C4-2B (cell line): ENCODE data around the gene CNKSR2.

Experiments used
- H3K27ac ChIP-seq: fragments of 450-650 bp; 2 replicates; pipeline ENCODE4 v1.5.1; 2017
- ZFX ChIP-seq: fragments of 450-650 bp; IDR thresholded peaks from 2 replicates; pipeline ENCODE4 v1.6.1; 2017
- TF ChIP-seq, protein P1 (sequence below): fragments of 450-650 bp; conservative IDR thresholded peaks from 2 replicates; pipeline ENCODE4 v1.5.1; 2017; ENCODE audit warnings: mild to moderate bottlenecking

The CNKSR2 gene

DNA sequence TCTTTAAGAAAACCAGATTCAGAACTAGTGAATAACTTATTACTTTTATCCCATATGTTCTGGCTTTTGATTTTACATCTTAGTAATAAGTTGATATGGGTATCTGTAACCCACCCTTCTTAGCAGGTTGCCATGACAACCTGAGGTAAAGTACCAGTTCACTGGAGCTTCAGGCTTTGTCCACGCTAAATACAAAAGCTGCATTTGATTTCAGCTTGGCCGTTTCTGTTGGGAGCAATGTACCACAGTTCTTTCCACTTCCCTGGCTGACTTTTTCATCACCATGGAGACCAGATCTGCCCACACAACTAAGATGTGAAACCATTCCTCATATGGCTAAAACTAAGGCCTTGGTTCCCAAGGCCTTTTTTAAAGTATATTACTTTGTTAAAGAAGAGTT lies 257.8 kb downstream of the CNKSR2 start:
- TF ChIP-seq ZFX: no peak
- TF ChIP-seq, protein P1, sequence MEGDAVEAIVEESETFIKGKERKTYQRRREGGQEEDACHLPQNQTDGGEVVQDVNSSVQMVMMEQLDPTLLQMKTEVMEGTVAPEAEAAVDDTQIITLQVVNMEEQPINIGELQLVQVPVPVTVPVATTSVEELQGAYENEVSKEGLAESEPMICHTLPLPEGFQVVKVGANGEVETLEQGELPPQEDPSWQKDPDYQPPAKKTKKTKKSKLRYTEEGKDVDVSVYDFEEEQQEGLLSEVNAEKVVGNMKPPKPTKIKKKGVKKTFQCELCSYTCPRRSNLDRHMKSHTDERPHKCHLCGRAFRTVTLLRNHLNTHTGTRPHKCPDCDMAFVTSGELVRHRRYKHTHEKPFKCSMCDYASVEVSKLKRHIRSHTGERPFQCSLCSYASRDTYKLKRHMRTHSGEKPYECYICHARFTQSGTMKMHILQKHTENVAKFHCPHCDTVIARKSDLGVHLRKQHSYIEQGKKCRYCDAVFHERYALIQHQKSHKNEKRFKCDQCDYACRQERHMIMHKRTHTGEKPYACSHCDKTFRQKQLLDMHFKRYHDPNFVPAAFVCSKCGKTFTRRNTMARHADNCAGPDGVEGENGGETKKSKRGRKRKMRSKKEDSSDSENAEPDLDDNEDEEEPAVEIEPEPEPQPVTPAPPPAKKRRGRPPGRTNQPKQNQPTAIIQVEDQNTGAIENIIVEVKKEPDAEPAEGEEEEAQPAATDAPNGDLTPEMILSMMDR: no peak
- no peak overlapping the region for H3K27ac ChIP-seq

DNA sequence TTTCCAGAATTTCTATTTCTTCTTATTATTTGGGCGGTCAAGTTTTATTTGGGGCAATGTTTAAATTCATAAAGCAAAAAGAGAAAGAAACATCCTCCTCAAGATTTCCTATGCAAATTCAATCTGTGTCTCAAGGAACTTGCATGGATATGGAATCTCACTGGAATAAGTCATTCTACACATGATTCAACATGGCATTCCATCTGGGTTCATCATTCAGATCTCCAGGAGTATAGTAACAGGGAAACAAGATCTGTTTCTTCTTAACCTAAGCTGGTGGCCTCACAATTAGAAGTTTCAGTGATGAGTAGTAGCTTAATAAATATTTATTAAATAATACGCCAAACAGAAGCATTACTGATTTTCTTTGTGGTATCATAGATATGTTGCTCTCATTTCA lies 264.1 kb downstream of the CNKSR2 start:
- no peak overlapping the region for H3K27ac ChIP-seq
- no peak for TF ChIP-seq ZFX

DNA sequence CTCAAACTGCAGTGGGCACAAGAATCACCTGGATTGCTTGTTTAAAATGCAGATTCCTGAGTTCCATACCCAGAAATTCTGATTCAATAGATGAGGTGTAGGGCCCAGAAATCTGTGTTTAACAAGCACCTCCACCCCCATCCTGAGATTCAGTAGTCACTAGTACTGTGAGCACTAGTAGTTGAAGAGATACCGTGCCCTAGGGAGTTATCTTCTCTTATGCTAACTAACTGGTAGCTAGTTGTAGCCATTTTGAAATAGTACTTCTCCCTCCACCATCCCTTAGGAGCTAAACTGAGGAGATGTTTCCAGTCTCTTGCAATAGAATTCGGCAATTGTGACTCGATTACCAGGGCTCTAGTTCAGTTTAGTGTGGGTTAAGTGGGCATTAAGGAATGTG lies 265.6 kb downstream of the CNKSR2 start:
- no peak for TF ChIP-seq ZFX
- TF ChIP-seq, protein P1: no peak
- H3K27ac ChIP-seq: no peak overlapping the region

DNA sequence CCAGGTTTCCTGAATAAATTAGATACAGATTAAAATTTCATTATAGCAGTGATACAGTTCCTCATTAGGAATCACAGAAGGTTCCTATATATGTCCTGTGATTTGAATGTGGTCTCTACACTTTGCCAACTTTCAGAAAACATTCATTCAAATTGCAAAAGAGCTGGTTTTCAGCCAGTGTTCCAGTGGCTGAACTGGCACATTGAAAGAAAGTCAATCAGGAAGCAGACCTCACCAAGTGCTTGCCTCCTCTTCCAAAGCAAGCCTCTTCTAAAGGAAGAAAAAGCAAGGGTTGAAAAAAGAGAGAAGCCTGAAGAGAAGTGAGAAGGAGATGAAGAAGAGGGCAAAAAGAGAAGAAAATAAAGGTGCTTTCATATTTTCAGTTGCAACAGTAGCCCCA lies 271.2 kb downstream of the CNKSR2 start:
- TF ChIP-seq, protein P1: no peak
- no peak for TF ChIP-seq ZFX

DNA sequence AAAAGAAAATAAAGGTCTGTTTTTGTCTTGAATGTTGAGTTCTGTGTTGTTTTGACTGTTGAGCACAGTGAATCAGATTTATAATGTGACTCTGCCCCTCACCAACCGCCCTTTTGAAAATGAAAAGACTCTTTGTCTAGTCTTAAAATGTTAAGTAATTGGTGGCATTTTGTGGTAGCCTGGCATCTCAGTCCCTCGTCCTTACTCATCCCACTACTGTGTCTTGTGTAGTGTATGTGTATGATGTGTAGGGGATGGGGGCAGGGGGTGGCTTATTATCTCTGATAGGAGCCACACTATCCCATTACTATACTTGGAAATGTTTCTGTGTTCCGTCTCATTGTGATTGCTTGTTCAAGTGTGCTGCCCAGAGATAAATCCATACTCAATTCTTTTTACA lies 271.7 kb downstream of the CNKSR2 start:
- TF ChIP-seq ZFX: no peak
- TF ChIP-seq, protein P1: no peak
- no peak overlapping the region for H3K27ac ChIP-seq

More for the DNA sequence above, 271.2 kb downstream of the CNKSR2 start:
- no peak overlapping the region for H3K27ac ChIP-seq

DNA sequence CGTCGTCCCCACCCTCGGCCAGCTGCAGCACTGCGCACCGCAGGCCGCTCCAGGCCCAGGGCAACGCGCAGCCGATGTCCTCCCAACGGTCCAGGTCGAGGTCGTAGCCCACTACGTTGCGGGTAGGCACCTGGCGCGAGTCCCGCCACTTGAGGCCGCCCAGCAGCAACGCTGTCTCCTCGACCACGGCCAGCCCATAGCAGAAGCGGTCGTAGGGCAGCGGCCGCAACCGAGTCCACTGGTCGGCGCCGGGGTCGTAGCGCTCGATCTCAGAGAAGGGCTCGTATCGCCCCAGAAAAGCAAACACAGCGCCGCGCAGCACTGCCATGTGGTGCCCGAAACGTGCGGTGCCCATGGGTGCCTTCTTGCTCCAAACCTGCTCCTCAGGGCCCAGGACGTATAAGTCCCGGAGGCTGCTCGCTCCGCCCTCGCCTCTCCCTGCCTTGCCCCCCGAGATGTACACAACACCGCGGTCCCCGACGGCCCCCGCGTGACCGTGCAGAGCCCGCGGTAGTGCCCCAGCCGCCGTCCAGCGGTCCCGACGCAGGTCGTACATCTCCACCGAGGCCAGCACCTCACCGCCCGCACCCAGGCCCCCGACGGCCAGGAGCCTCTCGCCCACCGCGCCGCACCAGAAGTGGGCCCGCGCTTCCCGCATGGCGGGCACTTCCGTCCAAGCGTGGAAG lies 281.8 kb downstream of the CNKSR2 start:
- TF ChIP-seq, protein P1: no peak
- no peak for TF ChIP-seq ZFX

DNA sequence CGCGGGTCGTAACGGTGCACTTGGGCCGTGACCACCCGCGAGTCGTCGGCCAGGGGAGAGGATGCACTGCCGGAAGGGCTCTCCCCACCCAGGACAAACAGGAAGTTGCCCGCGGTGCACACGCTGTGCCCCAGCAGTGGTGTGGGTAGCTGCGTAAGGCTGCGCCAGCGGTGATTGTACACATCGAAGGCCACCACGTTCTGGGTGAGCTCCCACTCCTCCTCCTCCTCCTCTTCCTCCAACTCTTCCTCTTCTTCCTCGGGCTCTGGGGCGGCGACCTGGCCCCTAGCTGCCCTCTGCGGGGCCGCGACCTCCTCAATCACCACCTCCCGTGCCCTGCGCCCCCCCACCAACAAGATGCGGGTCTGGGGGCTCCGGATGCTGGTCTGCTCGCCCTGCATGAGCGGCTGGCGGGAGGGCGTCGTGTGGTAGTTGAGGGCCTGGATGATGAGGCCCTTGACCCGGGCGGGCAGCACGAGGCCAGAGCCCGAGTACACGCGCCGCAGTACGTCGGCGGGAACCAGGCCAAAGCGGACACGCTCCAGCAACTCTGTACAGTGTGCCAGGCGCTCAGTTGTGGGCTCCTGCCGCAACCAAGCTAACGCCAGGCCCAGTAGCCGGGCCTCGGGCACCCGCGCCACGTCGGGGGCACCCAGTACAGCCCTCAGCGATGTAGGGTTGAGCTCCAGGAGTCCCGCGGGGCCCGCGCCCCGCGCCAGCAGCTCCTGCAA lies 282.5 kb downstream of the CNKSR2 start:
- no peak for TF ChIP-seq ZFX
- TF ChIP-seq, protein P1: no peak
- no peak overlapping the region for H3K27ac ChIP-seq

More for the DNA sequence above, 281.8 kb downstream of the CNKSR2 start:
- H3K27ac ChIP-seq: no peak overlapping the region
